ENCODE data around the gene ANKLE2.

ANKLE2 gene

DNA sequence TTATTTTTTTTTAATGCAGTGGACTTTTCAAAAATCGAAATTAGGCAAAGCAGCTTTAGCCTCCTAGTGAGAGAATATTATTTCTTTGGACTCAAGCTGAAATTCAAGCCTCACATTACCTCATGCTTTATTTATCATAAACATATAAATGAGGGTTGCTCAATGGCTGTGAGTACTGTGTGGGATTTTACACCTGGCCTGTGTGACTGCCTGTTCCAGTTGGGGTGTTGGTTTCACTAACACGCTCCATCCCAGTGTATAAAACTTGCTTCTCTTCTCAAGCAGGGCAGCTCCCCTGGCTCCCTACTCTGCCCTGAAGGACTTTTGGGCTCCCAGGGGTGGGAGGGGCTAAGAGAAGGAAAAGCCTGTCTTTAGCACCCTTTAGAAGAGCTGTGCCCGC, 15.0 kb downstream of the ANKLE2 start:
- no peak overlapping the region for H2BK12ac ChIP-seq (ENCODE audit: low read length)
- no peak overlapping the region for H3K4me3 ChIP-seq (ENCODE audit: low read depth, low read length)
- H3K27ac ChIP-seq (ENCODE audit: low read depth, low read length), result no peak overlapping the region
- H4K8ac ChIP-seq (ENCODE audit: low read depth, low read length), result no peak overlapping the region
- no peaks in the 10 kb centered on the region for H3K4me1 ChIP-seq (ENCODE audit: control insufficient read depth in 1 of 2, insufficient read depth in 2 of 2, low read length in 2 of 2)
- DNase-seq, result no peak
- H3K9ac ChIP-seq (ENCODE audit: low read length), result no peak overlapping the region
- no peak overlapping the region for H2BK120ac ChIP-seq (ENCODE audit: insufficient read depth, low read length, poor library complexity)
- no peaks in the 10 kb centered on the region for H3K27me3 ChIP-seq (ENCODE audit: insufficient read depth, low read length)
- H4K91ac ChIP-seq (ENCODE audit: low read depth, low read length), result no peak overlapping the region
- H3K23ac ChIP-seq (ENCODE audit: low read length), result no peak overlapping the region
- H3K79me2 ChIP-seq (ENCODE audit: control insufficient read depth, insufficient read depth, low read length, poor library complexity), result no peaks in the 10 kb centered on the region
- no peak overlapping the region for H3K4ac ChIP-seq (ENCODE audit: low read depth, low read length)
- no peaks in the 10 kb centered on the region for H3K79me1 ChIP-seq (ENCODE audit: low read length)
- no peak overlapping the region for H2BK5ac ChIP-seq (ENCODE audit: low read depth, low read length, poor library complexity)
- H3K4me2 ChIP-seq (ENCODE audit: low read length), result no peak overlapping the region
- peaks cover 2% of the 10 kb centered on the region for H3K9me3 ChIP-seq (ENCODE audit: insufficient read depth, low read depth, low read length)
- no peak overlapping the region for H2AK5ac ChIP-seq (ENCODE audit: low read length)
- no CpG with 5 or more reads among the region's 3 CpGs for WGBS (ENCODE audit: extremely low coverage, insufficient coverage, insufficient read length)
- H2AFZ ChIP-seq (ENCODE audit: insufficient read depth, low read length, poor library complexity), result no peak overlapping the region
- no peak overlapping the region for H3K14ac ChIP-seq (ENCODE audit: low read length)
- H3K36me3 ChIP-seq (ENCODE audit: control insufficient read depth in 1 of 2, insufficient read depth in 2 of 2, low read length in 2 of 2), result peaks cover 70 to 81% of the 10 kb centered on the region in 2 experiments
- H4K12ac ChIP-seq (ENCODE audit: low read depth, low read length), result no peak overlapping the region
- no peak overlapping the region for H3K18ac ChIP-seq (ENCODE audit: low read length)

DNA sequence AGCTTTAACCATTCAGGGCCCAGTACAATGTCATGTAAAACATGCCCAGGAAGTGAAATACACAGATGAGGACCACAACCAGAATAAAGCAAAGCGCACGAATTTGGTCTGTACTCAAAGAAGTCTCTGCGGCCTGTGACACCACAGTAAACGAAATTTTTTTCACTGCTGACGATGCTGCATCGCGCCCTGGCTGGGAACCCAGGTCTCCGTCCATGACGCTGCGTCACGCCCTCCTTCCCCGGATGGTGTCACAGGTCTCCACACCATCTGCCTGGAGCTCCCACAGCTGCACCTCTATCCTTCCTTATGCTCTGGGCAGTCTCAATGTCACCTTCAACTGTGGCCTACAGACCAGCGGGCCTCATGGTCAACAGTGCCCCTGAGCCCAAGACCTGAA, 17.8 kb downstream of the ANKLE2 start:
- no peak overlapping the region for H3K9ac ChIP-seq (ENCODE audit: low read length)
- H3K4me1 ChIP-seq (ENCODE audit: control insufficient read depth in 1 of 2, insufficient read depth in 2 of 2, low read length in 2 of 2), result no peaks in the 10 kb centered on the region
- H4K12ac ChIP-seq (ENCODE audit: low read depth, low read length), result no peak overlapping the region
- no peak overlapping the region for H4K91ac ChIP-seq (ENCODE audit: low read depth, low read length)
- H3K36me3 ChIP-seq (ENCODE audit: control insufficient read depth in 1 of 2, insufficient read depth in 2 of 2, low read length in 2 of 2), result peaks cover 67 to 80% of the 10 kb centered on the region in 2 experiments
- no peak overlapping the region for H3K14ac ChIP-seq (ENCODE audit: low read length)
- no peak overlapping the region for H2BK120ac ChIP-seq (ENCODE audit: insufficient read depth, low read length, poor library complexity)
- H2BK5ac ChIP-seq (ENCODE audit: low read depth, low read length, poor library complexity), result no peak overlapping the region
- no peaks in the 10 kb centered on the region for H3K27me3 ChIP-seq (ENCODE audit: insufficient read depth, low read length)
- no peak overlapping the region for H3K27ac ChIP-seq (ENCODE audit: low read depth, low read length)
- H2AFZ ChIP-seq (ENCODE audit: insufficient read depth, low read length, poor library complexity), result no peak overlapping the region
- H3K79me2 ChIP-seq (ENCODE audit: control insufficient read depth, insufficient read depth, low read length, poor library complexity), result no peaks in the 10 kb centered on the region
- H3K4ac ChIP-seq (ENCODE audit: low read depth, low read length), result no peak overlapping the region
- H3K18ac ChIP-seq (ENCODE audit: low read length), result no peak overlapping the region
- no peak overlapping the region for H3K23ac ChIP-seq (ENCODE audit: low read length)
- H2BK12ac ChIP-seq (ENCODE audit: low read length), result no peak overlapping the region
- no peak overlapping the region for H3K4me2 ChIP-seq (ENCODE audit: low read length)
- no peaks in the 10 kb centered on the region for H3K79me1 ChIP-seq (ENCODE audit: low read length)
- no peak overlapping the region for H3K4me3 ChIP-seq (ENCODE audit: low read depth, low read length)
- DNase-seq, result no peak
- H4K8ac ChIP-seq (ENCODE audit: low read depth, low read length), result no peak overlapping the region
- no peak overlapping the region for H2AK5ac ChIP-seq (ENCODE audit: low read length)
- WGBS (ENCODE audit: extremely low coverage, insufficient coverage, insufficient read length), result no CpG with 5 or more reads among the region's 13 CpGs
- peaks cover 2% of the 10 kb centered on the region for H3K9me3 ChIP-seq (ENCODE audit: insufficient read depth, low read depth, low read length)

DNA sequence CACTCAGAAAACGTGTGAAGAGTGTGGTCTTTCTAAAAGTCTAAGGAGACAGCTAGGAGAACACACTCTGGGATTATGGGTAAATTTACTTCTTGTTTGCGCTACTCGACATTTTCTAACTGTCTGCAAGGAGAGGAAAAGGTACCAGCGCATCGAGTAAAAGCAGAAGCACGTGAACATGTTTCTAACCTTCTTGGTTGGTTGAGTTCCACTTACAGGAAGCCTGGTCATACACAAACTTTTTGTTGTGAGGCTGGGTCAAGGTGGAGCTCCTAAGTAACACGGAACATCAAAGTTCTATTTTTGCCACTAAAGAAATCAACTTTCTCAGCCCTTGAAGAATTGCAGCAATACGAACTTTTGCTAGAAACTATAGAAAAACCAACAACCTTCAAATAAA, 20.0 kb downstream of the ANKLE2 start:
- Histone ChIP-seq H2BK5ac (ENCODE audit: low read depth, low read length, poor library complexity) (no peak overlapping the region), H2BK120ac (ENCODE audit: insufficient read depth, low read length, poor library complexity) (no peak overlapping the region), H2AK5ac (ENCODE audit: low read length) (no peak overlapping the region), H3K4me1 (ENCODE audit: control insufficient read depth in 1 of 2, insufficient read depth in 2 of 2, low read length in 2 of 2) (no peaks in the 10 kb centered on the region), H3K27me3 (ENCODE audit: insufficient read depth, low read length) (no peaks in the 10 kb centered on the region), H4K12ac (ENCODE audit: low read depth, low read length) (no peak overlapping the region), H3K4me3 (ENCODE audit: low read depth, low read length) (no peak overlapping the region), H4K91ac (ENCODE audit: low read depth, low read length) (no peak overlapping the region), H3K4me2 (ENCODE audit: low read length) (no peak overlapping the region), H3K9me3 (ENCODE audit: insufficient read depth, low read depth, low read length) (peaks cover 2% of the 10 kb centered on the region), H4K8ac (ENCODE audit: low read depth, low read length) (no peak overlapping the region), H3K4ac (ENCODE audit: low read depth, low read length) (no peak overlapping the region), H3K27ac (ENCODE audit: low read depth, low read length) (no peak overlapping the region), H3K79me1 (ENCODE audit: low read length) (no peaks in the 10 kb centered on the region), H3K9ac (ENCODE audit: low read length) (no peak overlapping the region), H2AFZ (ENCODE audit: insufficient read depth, low read length, poor library complexity) (no peak overlapping the region), H3K14ac (ENCODE audit: low read length) (no peak overlapping the region), H2BK12ac (ENCODE audit: low read length) (no peak overlapping the region), H3K79me2 (ENCODE audit: control insufficient read depth, insufficient read depth, low read length, poor library complexity) (no peaks in the 10 kb centered on the region), H3K18ac (ENCODE audit: low read length) (no peak overlapping the region), H3K23ac (ENCODE audit: low read length) (no peak overlapping the region), H3K36me3 (ENCODE audit: control insufficient read depth in 1 of 2, insufficient read depth in 2 of 2, low read length in 2 of 2) (peaks cover 61 to 74% of the 10 kb centered on the region in 2 experiments)
- no CpG with 5 or more reads among the region's 8 CpGs for WGBS (ENCODE audit: extremely low coverage, insufficient coverage, insufficient read length)
- DNase-seq, result no peak

DNA sequence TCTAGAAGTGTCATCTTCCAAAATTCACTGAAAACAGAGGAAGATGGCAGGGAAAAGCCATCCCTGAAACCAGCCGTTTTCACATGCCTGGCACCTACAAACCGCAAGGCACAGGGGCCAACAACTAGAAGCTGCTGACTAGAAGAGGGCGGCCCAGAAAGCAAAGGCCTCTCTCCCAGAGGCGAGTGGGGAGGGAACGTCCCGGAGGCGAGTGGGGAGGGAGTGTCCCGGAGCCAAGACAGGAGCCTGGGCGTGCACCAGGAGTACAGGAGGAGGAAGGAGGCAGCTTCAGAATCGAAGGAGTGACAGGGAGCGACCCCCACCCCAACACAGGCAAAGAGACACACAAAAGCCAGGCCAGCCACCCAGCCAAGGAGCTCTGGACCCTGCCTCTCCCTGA, 21.0 kb downstream of the ANKLE2 start:
- H2AFZ ChIP-seq (ENCODE audit: insufficient read depth, low read length, poor library complexity), result no peak overlapping the region
- H3K9ac ChIP-seq (ENCODE audit: low read length), result no peak overlapping the region
- H3K4me2 ChIP-seq (ENCODE audit: low read length), result no peak overlapping the region
- H4K12ac ChIP-seq (ENCODE audit: low read depth, low read length), result no peak overlapping the region
- no peak for DNase-seq
- H4K91ac ChIP-seq (ENCODE audit: low read depth, low read length), result no peak overlapping the region
- H3K23ac ChIP-seq (ENCODE audit: low read length), result no peak overlapping the region
- H3K79me2 ChIP-seq (ENCODE audit: control insufficient read depth, insufficient read depth, low read length, poor library complexity), result no peaks in the 10 kb centered on the region
- H2BK120ac ChIP-seq (ENCODE audit: insufficient read depth, low read length, poor library complexity), result no peak overlapping the region
- no peak overlapping the region for H3K18ac ChIP-seq (ENCODE audit: low read length)
- no peaks in the 10 kb centered on the region for H3K27me3 ChIP-seq (ENCODE audit: insufficient read depth, low read length)
- no peak overlapping the region for H3K27ac ChIP-seq (ENCODE audit: low read depth, low read length)
- H4K8ac ChIP-seq (ENCODE audit: low read depth, low read length), result no peak overlapping the region
- H2BK5ac ChIP-seq (ENCODE audit: low read depth, low read length, poor library complexity), result no peak overlapping the region
- H3K14ac ChIP-seq (ENCODE audit: low read length), result no peak overlapping the region
- no peak overlapping the region for H2AK5ac ChIP-seq (ENCODE audit: low read length)
- H3K36me3 ChIP-seq (ENCODE audit: control insufficient read depth in 1 of 2, insufficient read depth in 2 of 2, low read length in 2 of 2), result peaks cover 66 to 79% of the 10 kb centered on the region in 2 experiments
- no peak overlapping the region for H3K4me3 ChIP-seq (ENCODE audit: low read depth, low read length)
- H2BK12ac ChIP-seq (ENCODE audit: low read length), result no peak overlapping the region
- no peaks in the 10 kb centered on the region for H3K4me1 ChIP-seq (ENCODE audit: control insufficient read depth in 1 of 2, insufficient read depth in 2 of 2, low read length in 2 of 2)
- no peak overlapping the region for H3K4ac ChIP-seq (ENCODE audit: low read depth, low read length)
- no peaks in the 10 kb centered on the region for H3K79me1 ChIP-seq (ENCODE audit: low read length)
- no CpG with 5 or more reads among the region's 11 CpGs for WGBS (ENCODE audit: extremely low coverage, insufficient coverage, insufficient read length)
- peaks cover 2% of the 10 kb centered on the region for H3K9me3 ChIP-seq (ENCODE audit: insufficient read depth, low read depth, low read length)

All from trophoblast cell (in vitro differentiated cells and primary cell).